AG04449 (cell line): Measurements from ENCODE around the gene PGLYRP3.

Source experiments
- CTCF ChIA-PET: fragments of 350-600 bp; formaldehyde crosslinking; extraction: SDS; loops from one replicate; lab custom pipeline; 2021; ENCODE audit warnings: antibody characterized with exemption; lab: Yijun Ruan, JAX
- POLR2A ChIA-PET: fragments of 400-600, 350-600 bp; formaldehyde crosslinking; extraction: SDS; loops from one replicate; lab custom pipeline; 2020; ENCODE audit warnings: antibody characterized with exemption, inconsistent platforms; lab: Yijun Ruan, JAX
- DNase-seq: peaks from one replicate; pipeline ENCODE4 v3.0.0-alpha.2; 2010; ENCODE audit warnings: low read depth, low spot score
- H3K4me3 ChIP-seq: 2 replicates; pipeline ENCODE4 v1.5.1; 2011; ENCODE audit warnings: low read depth, mild to moderate bottlenecking, control low read depth, low read length
- TF ChIP-seq, protein P1 (sequence below): IDR thresholded peaks from one replicate; pipeline ENCODE4 v1.5.1; 2011; ENCODE audit warnings: mild to moderate bottlenecking, moderate library complexity, low read length, control low read depth, inconsistent platforms; ENCODE audit not compliant: insufficient read depth; ENCODE audit errors: missing control alignments

PGLYRP3 gene

GRCh38 chr1:153308540-153308939, 4.2 kb downstream of the PGLYRP3 start:
- TF ChIP-seq, protein P1, sequence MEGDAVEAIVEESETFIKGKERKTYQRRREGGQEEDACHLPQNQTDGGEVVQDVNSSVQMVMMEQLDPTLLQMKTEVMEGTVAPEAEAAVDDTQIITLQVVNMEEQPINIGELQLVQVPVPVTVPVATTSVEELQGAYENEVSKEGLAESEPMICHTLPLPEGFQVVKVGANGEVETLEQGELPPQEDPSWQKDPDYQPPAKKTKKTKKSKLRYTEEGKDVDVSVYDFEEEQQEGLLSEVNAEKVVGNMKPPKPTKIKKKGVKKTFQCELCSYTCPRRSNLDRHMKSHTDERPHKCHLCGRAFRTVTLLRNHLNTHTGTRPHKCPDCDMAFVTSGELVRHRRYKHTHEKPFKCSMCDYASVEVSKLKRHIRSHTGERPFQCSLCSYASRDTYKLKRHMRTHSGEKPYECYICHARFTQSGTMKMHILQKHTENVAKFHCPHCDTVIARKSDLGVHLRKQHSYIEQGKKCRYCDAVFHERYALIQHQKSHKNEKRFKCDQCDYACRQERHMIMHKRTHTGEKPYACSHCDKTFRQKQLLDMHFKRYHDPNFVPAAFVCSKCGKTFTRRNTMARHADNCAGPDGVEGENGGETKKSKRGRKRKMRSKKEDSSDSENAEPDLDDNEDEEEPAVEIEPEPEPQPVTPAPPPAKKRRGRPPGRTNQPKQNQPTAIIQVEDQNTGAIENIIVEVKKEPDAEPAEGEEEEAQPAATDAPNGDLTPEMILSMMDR, result no peak
- ChIA-PET POLR2A (no interaction called here), CTCF (no interaction called here)
- H3K4me3 ChIP-seq, result no peak overlapping the region
- no peak for DNase-seq

DNA sequence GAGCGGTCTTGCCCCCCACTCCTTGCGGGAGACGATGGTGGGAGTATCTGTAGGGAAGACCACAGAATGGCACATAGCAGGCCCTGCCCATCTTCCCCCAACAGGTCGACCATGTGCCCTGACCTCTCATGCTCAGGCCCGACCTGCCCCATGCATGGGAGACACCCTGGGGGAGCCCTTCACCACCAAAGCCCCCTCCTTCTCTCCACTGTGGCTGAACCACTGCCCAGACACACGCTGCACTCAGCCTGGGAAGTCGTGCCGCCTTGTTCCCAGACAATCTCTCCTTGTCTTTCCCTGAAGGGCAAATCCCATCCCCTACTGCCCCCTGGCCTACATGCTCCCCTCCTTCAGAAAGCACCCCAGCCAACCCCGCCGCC, 5.5 kb downstream of the PGLYRP3 start:
- TF ChIP-seq, protein P1, result no peak
- no peak overlapping the region for H3K4me3 ChIP-seq
- no peak for DNase-seq
- ChIA-PET CTCF (no interaction called here), POLR2A (no interaction called here)

GRCh38 chr1:153306303-153307220, 6.2 kb downstream of the PGLYRP3 start:
- CTCF ChIA-PET, result no interaction called here

DNA sequence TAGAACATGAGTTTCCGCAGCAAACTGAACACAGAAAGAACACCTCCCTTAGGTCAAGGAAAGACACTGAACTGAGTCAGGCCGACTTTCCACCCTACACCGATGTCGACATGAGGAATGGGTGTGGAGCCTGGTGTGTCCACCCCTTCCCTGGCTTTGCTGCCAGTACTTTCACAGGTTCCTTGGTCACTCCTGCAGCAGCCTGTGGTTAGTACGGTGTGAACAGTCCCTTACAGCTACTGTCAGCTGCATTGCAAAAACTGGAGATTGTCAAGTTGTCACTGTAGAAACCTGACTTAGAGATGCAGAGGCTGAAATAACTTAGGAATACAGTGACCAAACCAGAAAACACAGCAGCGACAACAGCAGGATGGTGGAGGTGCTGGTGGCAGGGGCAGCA, 7.1 kb downstream of the PGLYRP3 start:
- no peak for DNase-seq
- ChIA-PET POLR2A (no interaction called here), CTCF (no interaction called here)
- TF ChIP-seq, protein P1, result no peak
- no peak overlapping the region for H3K4me3 ChIP-seq

More at GRCh38 chr1:153306303-153307220, 6.2 kb downstream of the PGLYRP3 start:
- POLR2A ChIA-PET, result no interaction called here
- no peak overlapping the region for H3K4me3 ChIP-seq
- DNase-seq, result no peak
- TF ChIP-seq, protein P1, result no peak

DNA sequence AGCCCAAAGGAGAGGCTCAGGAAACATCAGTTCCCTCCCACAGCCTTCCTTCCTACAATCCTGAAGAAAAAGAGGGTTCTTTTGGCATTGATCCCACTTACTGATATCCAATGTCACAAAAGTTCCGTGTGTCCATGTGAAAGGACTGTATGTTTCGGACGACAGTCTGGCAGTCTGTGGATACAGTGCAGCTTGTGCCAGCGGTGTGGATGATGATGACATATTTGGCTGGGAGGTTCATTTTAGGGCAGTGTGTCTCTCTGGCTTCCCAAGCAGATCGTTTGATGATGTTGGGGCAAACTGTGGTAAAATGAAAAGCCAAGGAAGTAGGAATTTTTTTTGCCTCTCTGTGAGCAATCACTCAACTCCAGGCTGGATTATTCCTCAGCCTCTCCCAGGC, 10.4 kb downstream of the PGLYRP3 start:
- ChIA-PET CTCF (no interaction called here), POLR2A (no interaction called here)
- TF ChIP-seq, protein P1, result no peak
- no peak overlapping the region for H3K4me3 ChIP-seq
- DNase-seq, result no peak

DNA sequence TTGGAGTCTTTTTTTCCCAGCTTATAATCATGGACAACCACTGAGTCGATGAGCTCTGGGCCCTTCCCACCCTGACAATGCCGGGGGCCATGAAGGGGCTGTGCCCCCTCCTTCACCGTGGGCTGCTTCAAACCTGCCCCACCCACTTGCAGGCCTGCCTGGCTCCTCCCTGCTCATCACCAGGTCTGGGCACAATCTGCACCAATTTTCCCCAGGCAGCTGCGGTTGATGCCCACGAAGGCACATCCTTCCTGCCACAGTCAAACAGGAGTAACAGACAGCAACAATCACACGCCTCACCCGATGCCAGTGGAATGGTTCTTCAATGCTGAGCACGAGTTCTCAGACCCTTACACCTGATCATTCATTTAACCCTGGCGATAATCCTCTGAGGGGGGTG, 18.9 kb downstream of the PGLYRP3 start:
- TF ChIP-seq, protein P1, result no peak
- CTCF ChIA-PET, result no interaction called here
- H3K4me3 ChIP-seq, result no peak overlapping the region
- no peak for DNase-seq
- POLR2A ChIA-PET, result no interaction called here
